ENCODE measurements around the gene IL10RB.
"Not testable (repeated sequence)": the region's sequence is repeated elsewhere in the genome, so short reads cannot be mapped to it uniquely, and the experiment has no call there.

The IL10RB gene

DNA sequence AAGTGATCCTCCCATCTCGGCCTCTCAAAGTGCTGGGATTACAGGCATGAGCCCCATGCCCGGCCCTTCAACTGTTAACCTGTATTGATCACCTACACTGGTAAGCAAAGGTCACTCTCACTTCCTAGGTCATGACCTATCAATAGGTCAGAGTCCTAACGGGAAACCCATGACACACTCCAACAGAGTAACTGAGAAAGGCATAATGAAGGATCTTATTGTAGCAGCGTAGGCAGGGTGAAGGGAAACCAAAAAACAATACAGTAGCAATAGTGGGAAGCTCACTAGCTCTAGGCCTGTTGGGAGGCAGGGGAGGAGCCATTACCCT lies 39.1 kb downstream of the IL10RB start:
- DNase-seq, result no peak

- no peak for DNase-seq
Observed at GRCh38 chr21:33305938-33306337, 39.8 kb downstream of the IL10RB start.

GRCh38 chr21:33308586-33309490 lies 42.7 kb downstream of the IL10RB start:
- DNase-seq, result no peak

GRCh38 chr21:33309778-33310177 lies 43.6 kb downstream of the IL10RB start:
- no peak for DNase-seq

DNA sequence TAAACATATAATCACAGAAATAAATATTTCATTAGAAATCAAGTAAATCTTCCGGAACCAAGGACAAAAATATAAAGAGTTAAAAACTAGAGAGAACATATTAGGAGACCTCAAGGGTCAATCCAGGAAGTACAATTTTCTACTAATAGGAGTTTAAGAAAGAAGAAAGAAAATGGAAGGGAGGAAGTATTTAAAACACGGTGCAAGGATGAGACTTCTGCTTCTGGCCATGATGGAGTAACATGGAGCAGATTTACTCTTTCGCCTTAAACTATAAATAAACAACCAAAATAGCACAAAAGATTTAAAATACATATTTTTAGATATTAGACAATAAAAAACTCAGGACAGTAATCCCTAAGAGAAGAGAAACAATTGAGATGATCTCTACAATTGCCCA lies 46.0 kb downstream of the IL10RB start:
- DNase-seq, result no peak

GRCh38 chr21:33313183-33313582 lies 47.0 kb downstream of the IL10RB start:
- DNase-seq, result no peak

DNA sequence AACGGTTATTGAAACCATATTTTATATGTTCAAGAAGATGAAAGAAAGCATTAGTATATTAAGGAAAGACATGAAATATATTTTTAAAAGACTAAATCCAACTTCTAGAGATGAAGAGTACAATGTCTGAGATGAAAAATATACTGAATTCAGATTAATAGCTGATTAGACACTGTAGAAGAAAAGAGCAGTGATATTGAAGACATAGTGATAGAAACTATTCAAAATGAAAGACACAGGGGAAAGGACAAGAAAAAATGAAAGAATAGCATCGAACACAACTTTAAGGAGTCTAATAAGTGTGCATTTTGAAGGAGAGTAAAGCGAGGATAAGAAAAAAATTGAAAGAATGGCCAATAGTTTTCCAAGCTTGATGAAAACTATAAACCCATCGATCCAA lies 47.4 kb downstream of the IL10RB start:
- DNase-seq, result no peak

- DNase-seq, result no peak
Observed at GRCh38 chr21:33314111-33314510, 47.9 kb downstream of the IL10RB start.

DNA sequence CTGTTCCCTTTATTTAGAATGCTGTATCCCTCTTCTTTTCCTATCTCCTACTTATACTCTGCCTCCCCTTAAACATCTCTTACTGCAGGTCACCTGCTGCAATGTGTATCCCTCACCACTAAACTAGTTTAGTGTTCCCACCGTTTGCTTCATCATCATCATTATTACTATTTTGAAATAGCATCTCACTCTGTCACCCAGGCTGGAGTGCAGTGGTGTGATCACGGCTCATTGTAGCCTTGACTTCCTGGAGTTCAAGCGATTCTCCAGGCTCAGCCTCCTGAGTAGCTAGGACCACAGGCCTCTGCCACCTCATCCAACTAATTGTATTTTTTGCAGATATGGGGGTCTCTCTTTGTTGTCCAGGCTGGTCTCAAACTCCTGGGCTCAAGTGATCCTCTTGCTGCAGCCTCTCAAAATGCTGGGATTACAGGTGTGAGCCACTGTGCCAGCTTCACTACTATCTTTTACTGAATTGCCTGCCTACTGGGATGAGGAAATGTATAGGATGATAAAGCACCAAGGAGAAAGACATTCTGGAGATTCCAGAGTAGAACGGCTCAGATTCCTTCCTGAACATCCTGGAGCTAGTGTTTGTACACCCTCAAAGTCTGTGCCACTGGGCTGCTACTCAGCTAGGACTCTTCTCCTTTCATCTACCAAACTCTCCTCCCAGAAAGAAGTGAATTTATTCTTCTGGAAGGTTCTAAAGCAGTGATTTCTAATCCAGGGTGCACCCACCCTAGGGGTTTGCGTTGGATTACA lies 50.0 kb downstream of the IL10RB start:
- no peak for DNase-seq

DNA sequence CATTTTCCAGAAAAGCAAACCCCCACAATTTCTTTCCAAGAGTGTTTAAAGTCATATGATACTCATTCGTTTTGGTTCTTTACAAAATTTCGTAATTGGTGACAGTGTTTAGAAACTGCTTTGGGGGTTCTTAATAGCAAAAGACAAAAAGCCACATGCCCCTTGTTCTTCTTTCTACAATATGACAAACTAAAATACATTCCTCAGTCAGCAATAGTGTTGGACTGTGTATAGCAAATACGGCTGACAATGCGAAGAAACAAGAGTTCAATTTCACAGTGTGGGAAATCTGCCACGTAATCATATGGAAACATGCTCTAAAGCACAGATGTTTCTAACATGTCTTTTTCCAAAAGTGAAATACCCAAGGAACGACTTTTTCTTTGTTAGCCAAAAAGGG lies 51.0 kb downstream of the IL10RB start:
- DNase-seq, result no peak

DNA sequence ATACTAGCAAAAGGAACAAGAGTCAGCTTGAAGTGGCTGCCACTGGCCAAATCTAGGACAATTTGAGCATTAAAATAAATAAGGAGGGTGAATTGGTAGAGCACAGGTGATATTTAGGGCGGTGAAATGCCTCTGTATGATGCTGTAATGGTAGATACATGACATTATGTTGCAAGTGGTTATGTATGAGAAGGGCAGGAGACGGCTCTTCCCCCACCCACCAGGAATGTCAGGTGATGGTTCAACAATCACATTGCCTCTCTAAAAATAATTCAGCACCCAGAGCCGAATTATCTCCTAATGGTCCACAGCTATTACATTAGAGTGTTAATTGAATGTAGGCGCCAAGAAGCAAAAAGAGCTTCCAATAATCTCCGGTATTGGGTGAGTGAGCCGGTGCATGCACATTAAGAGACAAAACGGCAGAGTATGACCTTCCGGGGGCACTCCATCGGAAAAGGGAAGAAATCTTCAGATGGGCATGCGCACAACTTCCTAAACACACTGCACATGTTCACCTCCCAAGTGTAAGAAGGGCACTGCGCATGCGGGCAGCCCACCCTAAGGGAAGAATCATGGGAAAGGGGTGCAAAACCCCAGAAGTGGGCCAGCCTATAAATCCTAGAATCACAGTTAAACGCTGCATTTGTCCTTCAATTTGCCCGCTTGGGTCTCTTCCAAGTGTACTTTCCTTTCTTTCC lies 51.8 kb downstream of the IL10RB start:
- no peak for DNase-seq

- not testable (repeated sequence) for DNase-seq
Observed at GRCh38 chr21:33321005-33321404, 54.8 kb downstream of the IL10RB start.

GRCh38 chr21:33323610-33324009 lies 57.4 kb downstream of the IL10RB start:
- not testable (repeated sequence) for DNase-seq

- peak; percentile 96 to 97 for DNase-seq
Observed at GRCh38 chr21:33324291-33325221, 58.4 kb downstream of the IL10RB start, which contains the start of gene IFNAR1. Gene IFNAR1, plus strand, starts transcription at chr21:33324970. Its CDS starts 86 bp downstream, at chr21:33325056.

DNA sequence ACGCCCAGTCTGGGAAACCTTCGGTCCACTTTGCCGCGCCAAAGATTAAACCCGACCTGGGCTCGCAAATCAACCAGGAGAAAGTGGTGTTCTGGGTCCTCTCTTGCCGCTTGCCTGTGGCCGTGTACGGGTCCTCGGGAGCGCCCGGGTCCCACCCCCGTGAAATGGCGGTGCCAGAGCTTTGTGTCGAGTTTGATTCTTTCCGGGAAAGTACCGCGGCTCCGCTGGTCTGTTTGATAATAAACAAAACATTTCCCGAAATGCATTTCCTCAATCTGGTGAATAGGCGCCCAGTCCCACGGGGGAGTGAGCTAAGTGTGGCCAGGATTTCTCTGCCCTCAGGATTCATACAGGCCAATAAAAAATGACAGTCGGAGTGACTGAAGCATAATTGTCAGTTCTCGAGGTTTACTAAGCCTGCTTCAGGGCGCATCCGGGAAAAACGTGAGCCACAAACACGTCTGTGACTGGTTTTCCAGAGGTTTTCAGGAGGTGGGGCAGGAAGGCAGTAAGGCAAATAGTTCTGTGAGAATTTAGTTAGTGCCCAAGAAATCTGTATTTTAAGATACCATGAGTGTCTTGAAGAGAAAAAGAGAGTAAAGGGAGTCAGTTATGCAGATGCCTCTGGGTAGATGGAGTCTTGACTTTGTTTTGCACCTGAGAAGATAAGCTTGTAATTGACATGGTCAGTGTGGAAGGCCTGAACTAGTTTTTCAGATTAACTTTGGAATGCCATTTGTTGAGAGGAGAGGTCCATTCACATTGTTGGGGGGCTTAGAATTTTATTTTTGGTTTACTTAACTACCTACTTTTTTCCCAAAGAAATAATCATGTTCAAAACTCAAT lies 59.3 kb downstream of the IL10RB start:
- peak; percentile 12 to 25 for DNase-seq

- no peak for DNase-seq
Observed at GRCh38 chr21:33327326-33327725, 61.2 kb downstream of the IL10RB start.

GRCh38 chr21:33327792-33328433 lies 61.7 kb downstream of the IL10RB start:
- DNase-seq, result no peak

- no peak for DNase-seq
Observed at GRCh38 chr21:33330726-33331125, 64.6 kb downstream of the IL10RB start.

GRCh38 chr21:33332143-33332542 lies 66.0 kb downstream of the IL10RB start:
- no peak for DNase-seq

DNA sequence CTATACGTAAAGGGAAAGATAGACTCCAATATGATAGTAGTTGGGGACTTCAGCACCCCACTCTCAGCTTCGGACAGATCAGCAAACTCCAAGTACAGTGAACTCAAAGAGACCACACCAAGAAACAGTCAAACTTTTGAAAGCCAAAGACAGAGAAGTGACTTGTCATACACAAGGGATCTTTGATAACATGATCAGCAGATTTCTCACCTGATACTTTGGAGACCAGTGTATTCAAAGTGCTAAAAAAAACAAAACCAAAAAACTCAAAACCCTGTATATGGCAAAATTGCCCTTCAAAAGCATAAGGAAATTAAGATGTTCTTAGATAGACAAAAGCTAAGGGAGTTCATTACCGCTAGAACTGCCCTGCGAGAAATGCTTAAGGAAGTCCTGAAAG lies 68.0 kb downstream of the IL10RB start:
- no peak for DNase-seq

DNA sequence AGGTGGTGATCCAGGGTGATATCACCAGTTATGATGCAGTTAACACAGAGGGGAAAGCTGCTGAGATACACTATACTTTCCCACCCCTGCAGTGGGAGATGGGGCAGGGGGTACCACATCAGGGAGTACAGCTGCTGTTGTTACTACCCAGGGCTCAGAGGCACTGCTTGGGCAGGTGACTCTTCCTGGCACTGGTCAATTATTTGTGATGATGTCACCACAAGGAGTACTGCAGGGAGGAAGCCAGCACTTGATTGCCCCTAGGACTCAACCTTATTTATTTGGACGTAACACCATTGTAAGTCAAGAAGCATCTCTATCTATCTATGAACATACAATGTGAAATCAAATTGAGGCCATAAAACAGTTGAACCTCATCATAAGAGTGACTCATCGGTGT lies 68.7 kb downstream of the IL10RB start:
- DNase-seq, result no peak

Measured in AML-193 (cell line).